Lower leg skin (tissue), 3 donors: ENCODE measurements around the gene TSC2.

Experiments used
- CTCF ChIP-seq, 3 donors: fragments of 450-650 bp; IDR thresholded peaks; one replicate each; pipeline ENCODE4 v1.5.1; 2016; ENCODE audit warnings: antibody characterized with exemption in 3 of 3, mild to moderate bottlenecking in 3 of 3, moderate library complexity in 2 of 3
- POLR2A ChIP-seq, 2 donors: fragments of 450-650 bp; IDR thresholded peaks; one replicate each; pipeline ENCODE4 v1.6.1; 2016 to 2017; ENCODE audit warnings: antibody characterized with exemption in 2 of 2, mild to moderate bottlenecking in 1 of 2, moderate library complexity in 1 of 2

- no peak for TF ChIP-seq CTCF (IDR thresholded peaks at IDR 0.05)
- TF ChIP-seq POLR2A (IDR thresholded peaks at IDR 0.05) = no peak
Observed at GRCh38 chr16:2122429-2122828, 74.6 kb downstream of the TSC2 start.
